Type B pancreatic cell (in vitro differentiated cells): Measurements from ENCODE around the gene TNNT3. TPM values are rescaled to one million over a fixed set of nuclear protein-coding genes. Genes with fewer than 3 reads are reported as not detected.
A peak's percentile ranks its signal among the peaks of the same experiment; 100 is the strongest.

Experiments
- DNase-seq: peaks from one replicate; pipeline ENCODE4 v3.0.0; 2021; ENCODE audit warnings: mixed read lengths; ENCODE audit not compliant: unreplicated experiment; ENCODE audit errors: extremely low spot score
- H3K27ac Mint-ChIP-seq: 2 replicates; pipeline ENCODE4 v1.8.0; 2021; ENCODE audit warnings: mild to moderate bottlenecking, mixed read lengths
- H3K27me3 Mint-ChIP-seq: 2 replicates; pipeline ENCODE4 v1.8.0; 2021; ENCODE audit warnings: mixed read lengths
- H3K36me3 Mint-ChIP-seq: 2 replicates; pipeline ENCODE4 v1.8.0; 2021; ENCODE audit warnings: mixed read lengths
- H3K4me1 Mint-ChIP-seq: one replicate; pipeline ENCODE4 v1.8.0; 2021; ENCODE audit warnings: mixed read lengths; ENCODE audit not compliant: unreplicated experiment
- H3K4me3 Mint-ChIP-seq: 2 replicates; pipeline ENCODE4 v1.8.0; 2021; ENCODE audit warnings: mild to moderate bottlenecking, mixed read lengths
- H3K9me3 Mint-ChIP-seq: 2 replicates; pipeline ENCODE4 v1.8.0; 2021; ENCODE audit warnings: mixed read lengths
- CTCF ChIP-seq: fragments of 200-600 bp; sonication (generic); conservative IDR thresholded peaks from 2 replicates; pipeline ENCODE4 v1.5.0; 2021; ENCODE audit warnings: antibody characterized with exemption, mild to moderate bottlenecking
- total RNA-seq: library from RNA; stranded (reverse); gene quantifications from 2 replicates; pipeline ENCODE4 v1.2.1, GENCODE V29; 2021; ENCODE audit warnings: low replicate concordance

TNNT3 gene
- total RNA-seq, 1 donor from 2014 or later: 17.3 TPM

GRCh38 chr11:1924646-1925372 is 5.3 kb downstream of the TNNT3 start:
- H3K4me3 Mint-ChIP-seq: no peak overlapping the region
- no peak for TF ChIP-seq CTCF
- no peaks in the 10 kb centered on the region for H3K9me3 Mint-ChIP-seq
- no peak for DNase-seq
- H3K36me3 Mint-ChIP-seq: no peaks in the 10 kb centered on the region
- no peak overlapping the region for H3K27ac Mint-ChIP-seq
- peaks cover 24% of the 10 kb centered on the region for H3K4me1 Mint-ChIP-seq
- no peaks in the 10 kb centered on the region for H3K27me3 Mint-ChIP-seq

DNA sequence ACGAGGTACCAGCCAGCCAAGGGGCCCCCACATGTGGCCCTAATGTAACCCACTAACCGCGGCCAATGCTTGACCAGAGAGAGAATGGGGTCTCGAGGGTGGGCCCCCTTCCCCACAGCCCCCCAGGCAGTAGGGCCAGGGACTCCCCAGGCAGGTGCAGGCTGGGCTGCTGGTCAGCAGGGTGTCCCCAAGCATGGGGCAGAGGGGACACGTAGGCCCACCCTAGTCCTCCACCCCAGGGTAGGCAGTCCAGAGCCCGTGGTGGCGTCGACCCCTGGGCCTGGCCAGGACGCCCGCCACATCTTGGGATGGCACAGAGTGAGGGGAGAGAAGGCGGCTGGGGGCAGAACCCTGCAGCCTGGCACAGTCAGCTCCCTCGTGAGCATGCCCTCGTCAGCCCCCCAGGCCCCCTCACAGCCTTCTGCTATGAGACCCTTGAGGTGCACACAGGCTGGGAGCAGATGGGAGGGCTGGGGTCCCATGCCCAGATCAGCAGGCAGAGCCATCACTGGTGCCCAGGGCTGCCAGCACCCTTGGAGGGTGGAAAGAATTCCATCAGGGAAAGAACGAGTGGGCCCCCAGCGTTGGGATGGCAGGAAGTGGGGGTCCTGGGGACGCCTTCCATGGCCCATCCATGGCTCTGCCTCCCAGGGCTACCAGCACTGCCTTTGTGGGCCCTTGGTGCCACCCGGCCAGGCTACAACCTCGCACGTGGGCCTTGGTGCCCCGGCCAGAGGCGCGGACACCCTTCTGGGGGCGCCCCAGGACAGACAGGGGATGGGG is 6.1 kb downstream of the TNNT3 start:
- Mint-ChIP-seq H3K4me1 (peaks cover 24% of the 10 kb centered on the region), H3K27ac (no peak overlapping the region), H3K9me3 (no peaks in the 10 kb centered on the region), H3K4me3 (no peak overlapping the region), H3K27me3 (no peaks in the 10 kb centered on the region), H3K36me3 (no peaks in the 10 kb centered on the region)
- TF ChIP-seq CTCF: no peak
- no peak for DNase-seq

GRCh38 chr11:1926156-1927025 is 6.9 kb downstream of the TNNT3 start:
- Mint-ChIP-seq H3K36me3 (no peaks in the 10 kb centered on the region), H3K27ac (peak overlapping the region; percentile 82), H3K4me3 (peak overlapping the region; percentile 21), H3K4me1 (peaks cover 27% of the 10 kb centered on the region), H3K9me3 (no peaks in the 10 kb centered on the region), H3K27me3 (no peaks in the 10 kb centered on the region)
- DNase-seq: no peak
- no peak for TF ChIP-seq CTCF

DNA sequence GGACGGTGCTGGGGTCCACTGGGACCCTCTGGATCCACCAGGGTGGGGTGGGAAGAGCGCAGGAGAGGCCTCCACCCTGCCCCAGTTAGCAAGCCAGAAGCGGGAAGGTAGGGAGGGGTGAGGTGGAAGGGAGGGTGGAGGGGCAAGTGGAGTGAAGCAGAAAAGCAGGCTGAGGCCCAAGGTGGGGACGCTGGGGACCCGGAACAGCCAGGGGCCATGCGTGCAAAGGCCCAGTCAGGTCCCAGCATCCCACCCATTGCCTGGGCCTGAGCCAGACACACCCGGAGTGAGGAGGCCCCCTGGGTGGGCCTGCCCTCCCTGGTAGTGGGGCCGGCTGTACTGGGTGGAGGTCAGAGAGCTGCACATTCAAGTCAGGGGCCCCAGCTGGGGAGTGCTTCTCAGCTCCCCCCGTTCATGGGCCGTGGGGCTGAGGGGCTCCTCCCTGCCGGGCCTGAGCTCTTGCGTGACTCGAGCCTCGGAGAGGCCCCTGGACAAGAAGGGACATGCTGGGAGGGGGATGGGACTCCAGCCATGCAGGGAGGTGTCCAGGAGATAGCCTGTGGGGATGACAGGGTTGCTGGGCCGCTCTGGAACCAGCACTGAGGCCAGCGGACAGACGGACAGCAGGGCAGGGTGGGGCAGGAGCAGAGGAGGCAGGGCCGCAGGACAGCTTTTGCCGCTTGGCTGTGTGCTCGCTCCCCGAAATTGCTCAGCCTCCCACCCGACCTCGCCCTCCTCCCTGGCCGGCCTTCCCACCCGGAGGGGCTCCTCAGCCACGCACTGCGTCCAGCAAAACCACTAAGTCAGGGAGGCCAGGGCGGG is 7.7 kb downstream of the TNNT3 start:
- no peak for TF ChIP-seq CTCF
- no peak for DNase-seq
- peak overlapping the region; percentile 82 for H3K27ac Mint-ChIP-seq
- H3K36me3 Mint-ChIP-seq: no peaks in the 10 kb centered on the region
- peak overlapping the region; percentile 59 for H3K4me3 Mint-ChIP-seq
- H3K4me1 Mint-ChIP-seq: peaks cover 29% of the 10 kb centered on the region
- no peaks in the 10 kb centered on the region for H3K27me3 Mint-ChIP-seq
- no peaks in the 10 kb centered on the region for H3K9me3 Mint-ChIP-seq
